Measurements from ENCODE around the gene FJX1. TPM values are rescaled to one million over a fixed set of nuclear protein-coding genes. Genes with fewer than 3 reads are reported as not detected.

FJX1 gene
- total RNA-seq, 1 experiment from 2014 or later, result 13.7 TPM

- RAD21 ChIA-PET (ENCODE audit: low non-redundant PET in 1 of 2, low total read pairs in 2 of 2, uncharacterized antibody in 2 of 2, unreplicated experiment in 2 of 2), result no interaction called here
- CTCF ChIA-PET, result no interaction called here
- H3K4me1 ChIP-seq (ENCODE audit: control insufficient read depth in 1 of 2, insufficient read depth in 2 of 2, low read length in 2 of 2), result peaks cover 0 to 9% of the 10 kb centered on the region in 2 experiments; a peak in 2 of 4 replicates
- no peak overlapping the region for H3K9ac ChIP-seq (ENCODE audit: low read length)
- no peak overlapping the region for H3K4me2 ChIP-seq (ENCODE audit: low read length)
- no peak for TF ChIP-seq MAX (IDR thresholded peaks at IDR 0.05)
- no peak for TF ChIP-seq SRF (IDR thresholded peaks at IDR 0.05; ENCODE audit: low read depth)
- no peak for TF ChIP-seq RAD21 (IDR thresholded peaks at IDR 0.05; ENCODE audit: low read depth)
- no peak for TF ChIP-seq YY1 (IDR thresholded peaks at IDR 0.05; ENCODE audit: extremely low read depth, insufficient replicate concordance, low read depth, low read length)
- TF ChIP-seq ELF1 (IDR thresholded peaks at IDR 0.05; ENCODE audit: borderline replicate concordance, low read depth), result no peak
- TF ChIP-seq TCF7L2 (IDR thresholded peaks at IDR 0.05; ENCODE audit: borderline replicate concordance, extremely low read depth, insufficient read depth, insufficient read length), result no peak
- TF ChIP-seq ZBTB33 (IDR thresholded peaks at IDR 0.05; ENCODE audit: extremely low read depth, insufficient replicate concordance, low read length), result no peak
- no peak for TF ChIP-seq ZFX (IDR thresholded peaks at IDR 0.05)
- no peak for TF ChIP-seq ATF3 (IDR thresholded peaks at IDR 0.05)
- TF ChIP-seq EZH2 (IDR thresholded peaks at IDR 0.05), result no peak
- no peak for TF ChIP-seq CTCF (IDR thresholded peaks at IDR 0.05 in 2 of 3, conservative IDR thresholded peaks at IDR 0.05 in 1 of 3; ENCODE audit: borderline replicate concordance in 1 of 3, insufficient read depth in 1 of 3, low read depth in 2 of 3, low read length in 2 of 3)
- TF ChIP-seq CEBPB (IDR thresholded peaks at IDR 0.05; ENCODE audit: low read depth), result no peak
- no peak overlapping the region for H2AFZ ChIP-seq (ENCODE audit: low read depth, low read length, poor library complexity, severe bottlenecking)
- H3K4me3 ChIP-seq (replicated peaks in 1 of 2; ENCODE audit: low read depth in 1 of 2, low read length in 2 of 2), result no peak overlapping the region
- no TSS peak for BruUV-seq (replicated peaks)
- no peaks in the 10 kb centered on the region for H4K20me1 ChIP-seq (ENCODE audit: insufficient read depth)
- no peaks in the 10 kb centered on the region for H3K79me2 ChIP-seq (ENCODE audit: insufficient read depth, low read length)
- no peaks in the 10 kb centered on the region for H3K9me3 ChIP-seq (ENCODE audit: control insufficient read depth in 1 of 2, insufficient read depth in 1 of 2, low read depth in 1 of 2, low read length in 2 of 2)
- POLR2A ChIA-PET, result no interaction called here
- DNase-seq (ENCODE audit: low read depth, low spot score) (no peak), ATAC-seq (no peak)
- peaks cover 12% of the 10 kb centered on the region; the same call in 1 of the 2 replicates for H3K27me3 ChIP-seq (ENCODE audit: insufficient read depth, low read length)
- intact Hi-C loops (cut with micrococcal nuclease), result no loop called here
- no peaks in the 10 kb centered on the region for H3K9me2 ChIP-seq (ENCODE audit: insufficient read depth)
- H3K36me3 ChIP-seq (ENCODE audit: control insufficient read depth in 1 of 2, insufficient read depth in 2 of 2, low read length in 2 of 2), result no peaks in the 10 kb centered on the region
- H3K27ac ChIP-seq (ENCODE audit: low read depth, low read length), result no peak overlapping the region
Measured at GRCh38 chr11:35589281-35589680, 29.0 kb upstream of the FJX1 start.
